ENCODE measurements around the gene TMEM18.
"Not testable (repeated sequence)": the region's sequence is repeated elsewhere in the genome, so short reads cannot be mapped to it uniquely, and the experiment has no call there.

The TMEM18 gene

DNA sequence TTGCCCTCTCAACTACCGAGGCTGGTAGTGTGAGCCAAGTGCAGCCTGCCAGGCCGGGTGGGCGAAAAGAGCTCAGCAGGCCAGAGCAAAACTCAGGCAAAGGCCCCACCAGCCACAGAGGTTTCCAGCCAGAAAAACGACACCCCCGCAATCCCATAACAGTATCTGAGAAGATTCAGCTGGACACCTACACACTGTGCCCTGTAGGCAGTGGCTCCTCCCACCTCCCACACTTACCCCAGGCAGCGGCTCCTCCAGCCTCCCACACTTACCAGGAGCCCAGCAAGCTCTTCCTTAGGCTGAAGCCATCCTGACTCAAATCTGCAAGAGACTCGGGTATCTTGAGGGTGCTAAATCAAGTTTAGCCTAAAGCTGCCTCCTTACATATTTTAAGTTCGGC is 15.6 kb upstream of the TMEM18 start:
- DNase-seq: no peak

DNA sequence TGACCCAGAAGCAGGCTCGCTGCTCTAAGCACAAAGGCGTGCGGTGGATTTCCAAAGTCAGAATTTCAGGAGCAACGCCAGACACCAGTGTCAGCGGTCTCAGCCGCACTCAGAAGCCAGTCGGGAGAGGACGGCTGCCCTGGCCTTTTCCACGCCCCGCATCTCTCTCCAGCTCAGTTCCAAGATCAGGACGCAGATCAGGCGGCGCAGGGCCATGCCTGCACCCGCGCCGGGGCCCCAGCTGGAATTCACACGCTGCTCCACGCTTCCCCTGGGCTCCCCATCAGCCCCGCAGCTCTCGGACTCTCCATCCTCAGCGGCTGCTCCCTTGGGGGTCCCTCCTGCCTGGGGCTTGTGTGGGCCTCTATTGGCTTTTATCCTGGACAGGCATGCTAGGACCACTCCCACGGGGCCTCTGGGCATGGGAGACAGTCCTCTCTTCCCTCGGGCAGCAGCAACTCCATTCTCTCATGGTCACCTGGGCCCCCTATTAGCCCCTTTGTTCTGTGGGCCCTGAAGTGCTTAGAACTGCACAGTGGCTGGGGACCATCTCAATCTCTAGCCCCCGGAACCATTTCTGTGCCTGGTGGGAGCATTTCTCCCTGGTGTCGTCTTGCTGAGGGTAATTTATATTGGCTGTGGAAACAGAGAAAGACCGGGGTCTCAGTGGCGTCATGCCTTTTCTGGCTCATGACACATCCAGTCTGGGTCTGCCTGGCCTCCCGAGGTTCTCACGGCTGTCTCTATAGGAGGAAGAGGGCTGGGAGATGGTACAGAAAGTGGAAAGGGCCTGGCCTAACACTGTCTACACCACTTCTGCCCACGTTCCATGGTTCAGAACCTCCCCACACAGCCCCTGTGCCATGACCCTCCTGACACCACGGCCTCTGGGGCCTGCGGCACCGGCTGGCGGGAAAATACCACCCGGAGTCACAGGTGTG is 14.9 kb upstream of the TMEM18 start:
- no peak for DNase-seq

DNA sequence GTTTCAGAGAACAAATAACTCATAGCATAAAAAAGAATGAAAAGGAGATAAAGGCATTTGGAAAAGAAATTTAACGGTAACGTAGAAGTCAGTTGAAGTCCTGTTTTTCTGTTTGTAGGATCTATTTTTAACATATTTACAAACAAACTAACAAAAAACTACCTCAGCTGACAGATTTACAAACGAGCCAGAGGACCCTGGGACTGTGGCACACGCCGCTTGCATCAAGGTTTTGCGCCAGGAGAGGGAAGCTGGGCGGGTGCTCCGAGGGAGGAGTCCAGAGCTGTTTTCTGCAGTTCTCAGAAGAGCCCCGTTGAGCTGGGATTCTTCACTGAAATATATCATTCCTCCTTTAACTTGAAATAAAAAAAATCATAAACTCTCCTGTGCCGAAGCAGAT is 13.6 kb upstream of the TMEM18 start:
- no peak for DNase-seq

DNA sequence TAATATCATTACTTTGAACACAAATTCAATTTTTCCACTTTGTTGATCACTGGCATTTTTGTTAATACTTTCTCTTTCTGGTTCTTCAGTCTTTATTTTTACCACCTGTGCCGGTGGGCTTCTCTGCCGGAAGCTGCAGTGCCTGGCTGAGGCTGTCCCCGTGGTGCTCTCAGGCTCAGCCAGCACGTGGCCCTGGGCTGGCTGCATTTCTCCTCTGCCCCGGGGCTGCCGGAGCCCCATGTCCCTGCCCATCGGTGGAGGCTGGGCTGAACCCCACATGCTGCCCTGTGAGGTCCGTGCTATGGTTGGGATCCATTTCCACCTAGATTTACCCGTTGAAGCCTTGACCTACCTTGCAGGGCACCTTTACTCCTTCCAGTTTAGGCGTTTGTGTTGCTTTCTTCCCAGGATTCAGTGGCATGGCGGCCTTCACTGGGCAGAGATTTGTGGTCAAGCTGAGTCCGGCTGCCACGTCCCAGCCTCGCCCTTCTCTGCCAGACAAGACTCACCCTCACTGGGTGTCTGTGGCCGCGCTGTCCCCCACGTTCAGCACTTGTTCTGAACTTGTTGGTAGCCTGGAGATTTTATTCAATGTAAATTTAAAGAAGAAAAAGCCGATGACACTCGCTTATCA is 12.8 kb upstream of the TMEM18 start:
- no peak for DNase-seq

DNA sequence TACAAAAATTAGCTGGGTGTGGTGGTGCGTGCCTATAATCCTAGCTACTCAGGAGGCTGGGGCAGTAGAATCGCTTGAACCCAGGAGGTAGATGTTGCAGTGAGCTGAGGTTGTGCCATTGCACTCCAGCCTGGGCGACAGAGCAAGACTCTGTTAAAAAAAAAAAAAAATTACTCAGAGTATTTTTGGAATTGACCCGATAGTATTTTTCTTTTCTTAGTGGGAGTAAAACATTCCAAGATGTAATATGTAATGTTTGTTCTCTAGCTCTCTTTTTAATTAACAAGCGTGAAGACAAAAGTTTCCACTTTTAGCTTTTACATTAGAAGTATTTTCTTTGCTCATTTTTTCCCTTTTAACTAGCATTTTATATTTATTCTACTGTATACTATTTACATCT is 12.0 kb upstream of the TMEM18 start:
- DNase-seq: no peak

DNA sequence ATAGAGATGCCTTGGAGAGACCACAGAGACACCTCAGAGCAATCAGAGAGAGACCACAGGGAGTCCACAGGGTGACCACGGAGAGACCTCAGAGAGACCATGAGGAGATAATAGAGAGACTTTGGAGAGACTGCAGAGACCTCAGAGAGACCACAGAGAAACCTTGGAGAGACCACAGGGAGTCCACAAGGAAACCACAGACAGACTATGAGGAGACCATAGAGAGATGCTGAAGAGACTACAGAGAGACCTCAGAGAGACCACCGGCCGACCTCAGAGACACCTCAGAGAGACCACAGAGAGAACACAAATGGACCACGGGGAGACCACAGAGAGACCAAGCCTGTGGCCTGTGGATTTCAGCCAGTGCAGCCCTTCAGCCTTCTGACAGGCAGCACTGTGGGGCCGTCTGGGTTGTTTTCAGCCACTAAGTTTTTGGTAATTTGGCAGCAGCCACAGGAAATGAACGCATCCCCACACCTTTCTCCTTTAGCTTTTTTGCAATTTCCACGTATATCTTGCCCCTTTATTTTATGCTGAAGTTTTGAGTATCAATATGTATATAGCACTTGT is 11.4 kb upstream of the TMEM18 start:
- DNase-seq: no peak

DNA sequence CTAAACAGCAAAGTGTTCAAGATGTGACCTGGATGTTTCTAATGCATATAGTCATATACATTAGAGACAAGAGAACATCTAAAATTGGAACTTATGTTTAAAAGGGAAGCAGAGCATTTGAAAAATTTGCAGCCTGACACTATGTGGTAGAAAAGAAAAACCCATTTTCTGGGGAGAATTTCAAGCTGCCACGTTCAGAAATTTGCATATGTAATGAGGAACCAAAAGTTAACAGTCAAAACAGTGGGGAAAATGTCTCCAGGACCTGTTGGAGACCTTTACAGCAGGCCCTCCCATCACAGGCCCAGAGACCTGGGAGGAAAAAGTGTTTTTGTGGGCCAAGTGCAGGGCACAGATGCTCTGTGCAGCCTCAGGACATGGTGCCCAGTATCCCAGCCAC is 8.2 kb upstream of the TMEM18 start:
- no peak for DNase-seq

DNA sequence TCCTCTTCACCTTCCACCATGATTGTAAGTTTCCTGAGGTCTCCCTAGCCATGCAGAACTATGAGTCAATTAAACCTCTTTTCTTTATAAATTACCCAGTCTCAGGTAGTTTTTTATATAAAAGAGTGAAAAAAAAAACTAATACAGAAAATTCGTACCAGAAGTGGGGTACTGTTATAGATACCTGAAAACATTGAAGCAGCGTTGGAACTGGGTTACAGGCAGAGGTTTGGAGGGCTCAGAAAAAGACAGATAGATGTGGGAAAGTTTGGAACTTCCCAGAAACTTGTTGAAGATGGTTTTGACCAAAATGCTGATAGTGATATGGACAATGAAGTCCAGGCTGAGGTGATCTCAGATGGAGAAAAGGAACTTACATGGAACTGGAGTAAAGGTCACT is 7.7 kb upstream of the TMEM18 start:
- not testable (repeated sequence) for DNase-seq

DNA sequence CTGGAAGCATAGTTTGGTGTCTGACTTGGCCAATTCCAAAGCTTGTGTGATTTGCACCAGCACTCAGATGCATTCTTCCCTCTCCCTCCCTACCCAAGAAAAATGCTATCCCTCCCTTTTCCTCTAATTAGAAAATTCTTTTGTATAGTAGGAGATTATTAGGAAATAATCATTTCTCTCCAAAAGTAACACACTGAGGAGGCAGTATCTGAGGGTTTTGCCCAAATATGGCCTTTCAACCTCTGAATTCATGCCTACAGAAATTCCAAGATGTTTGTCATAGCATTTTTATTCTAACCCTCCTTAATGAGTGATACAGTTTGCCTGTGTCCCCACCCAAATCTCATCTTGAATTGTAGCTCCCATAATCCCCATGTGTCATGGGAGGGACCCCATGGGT is 5.0 kb upstream of the TMEM18 start:
- no peak for DNase-seq

DNA sequence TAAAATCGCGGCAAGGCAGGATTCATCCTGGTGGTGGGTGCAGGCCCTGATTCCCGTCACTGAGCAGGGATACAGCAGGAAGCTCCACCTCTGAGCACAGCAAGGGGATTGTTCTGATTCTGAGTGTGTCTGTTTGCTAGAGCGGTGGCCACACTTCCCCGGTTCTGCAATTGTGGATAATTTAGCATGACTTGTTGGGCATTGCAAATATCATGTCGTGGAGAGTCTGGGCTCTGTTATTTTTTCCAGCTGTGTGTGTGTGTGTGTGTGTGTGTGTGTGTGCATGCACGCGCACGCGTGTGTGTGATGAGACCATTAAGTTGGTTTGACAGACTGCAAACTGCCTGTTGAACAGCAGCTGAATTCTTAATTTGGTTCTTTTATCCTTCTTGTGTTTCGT is 4.1 kb upstream of the TMEM18 start:
- no peak for DNase-seq

DNA sequence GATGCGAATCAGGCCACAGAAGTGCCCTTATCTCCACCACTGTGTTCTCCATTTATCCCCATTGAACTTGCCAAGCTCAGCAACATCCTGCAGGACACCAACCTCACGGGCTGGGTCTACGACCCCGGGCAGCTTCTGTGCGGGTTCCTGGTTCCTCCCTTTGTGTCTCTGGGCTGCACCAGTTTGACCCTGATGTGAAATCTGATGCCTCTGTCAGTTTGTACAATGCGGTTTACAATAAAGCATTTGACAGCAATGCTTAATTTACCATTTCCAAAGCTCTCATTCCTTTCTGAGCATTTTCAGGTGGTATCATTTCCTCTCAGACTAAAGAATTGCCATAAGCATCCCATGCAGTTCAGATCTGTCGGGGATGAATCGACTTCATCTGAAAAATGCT is 3.3 kb upstream of the TMEM18 start:
- no peak for DNase-seq

DNA sequence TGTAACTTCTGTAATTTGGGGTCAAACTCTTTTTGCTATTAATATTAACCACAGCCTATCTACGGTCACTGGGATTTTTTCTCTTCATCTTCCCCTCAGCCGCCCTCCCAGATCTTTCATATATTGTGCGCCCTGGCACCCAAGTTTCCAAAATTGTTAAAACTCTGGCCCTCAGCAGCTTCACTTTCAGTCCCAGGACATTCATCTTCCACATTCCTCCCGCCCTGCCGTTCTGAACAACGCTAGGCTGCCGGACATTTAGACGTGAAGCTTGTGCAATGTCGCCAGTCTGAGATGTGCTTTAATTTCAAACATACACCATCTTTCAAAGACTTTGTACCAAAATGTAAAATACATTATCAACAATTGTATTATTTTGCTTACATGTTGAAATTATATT is 1.8 kb upstream of the TMEM18 start:
- no peak for DNase-seq

DNA sequence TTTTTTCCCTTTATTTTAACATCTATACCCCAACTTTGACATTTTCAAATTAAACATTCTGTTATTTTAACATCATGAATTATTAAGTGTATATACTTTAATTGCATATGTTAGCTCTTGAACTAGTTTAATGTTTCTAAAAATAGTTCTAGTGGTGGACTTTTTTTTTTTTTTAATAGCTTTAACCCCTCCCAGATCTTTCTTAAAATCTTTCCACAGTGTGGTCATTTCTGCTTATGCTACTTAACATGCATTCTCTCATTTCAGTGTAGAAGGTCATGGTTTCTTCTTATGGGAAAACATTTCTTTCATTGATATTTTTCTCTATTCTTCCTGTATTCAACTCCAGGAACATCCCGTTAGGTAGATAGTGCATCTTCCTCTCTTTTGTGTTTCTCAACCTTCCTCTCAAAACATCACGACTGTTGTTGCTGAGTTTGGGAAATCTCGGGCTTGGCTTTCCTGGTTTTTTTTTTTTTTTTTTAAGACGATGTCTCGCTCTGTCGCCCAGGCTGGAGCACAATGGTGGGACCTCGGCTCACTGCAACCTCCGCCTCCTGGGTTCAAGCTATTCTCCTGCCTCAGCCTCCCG is 849 bp upstream of the TMEM18 start:
- no peak for DNase-seq

DNA sequence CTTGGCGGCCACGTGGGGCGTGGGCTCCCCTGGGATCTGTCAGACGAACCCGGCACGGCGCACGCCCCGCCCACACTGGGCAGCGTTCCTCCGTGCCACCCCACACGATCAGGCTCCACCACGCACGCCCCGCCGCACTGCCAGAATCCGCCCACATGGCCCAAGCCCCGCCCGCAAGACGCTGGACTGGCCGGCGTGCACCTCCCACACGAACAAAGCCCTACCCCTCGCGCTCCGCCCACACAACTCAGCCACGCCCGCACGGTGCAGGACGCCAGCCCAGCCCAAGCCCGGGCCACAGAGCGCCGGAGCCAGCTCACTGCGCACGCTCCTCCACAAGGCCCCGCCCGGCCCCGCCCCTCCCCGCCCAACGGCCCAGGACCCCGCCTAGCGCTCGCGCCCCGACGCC is 555 bp downstream of the TMEM18 start:
- no peak for DNase-seq

DNA sequence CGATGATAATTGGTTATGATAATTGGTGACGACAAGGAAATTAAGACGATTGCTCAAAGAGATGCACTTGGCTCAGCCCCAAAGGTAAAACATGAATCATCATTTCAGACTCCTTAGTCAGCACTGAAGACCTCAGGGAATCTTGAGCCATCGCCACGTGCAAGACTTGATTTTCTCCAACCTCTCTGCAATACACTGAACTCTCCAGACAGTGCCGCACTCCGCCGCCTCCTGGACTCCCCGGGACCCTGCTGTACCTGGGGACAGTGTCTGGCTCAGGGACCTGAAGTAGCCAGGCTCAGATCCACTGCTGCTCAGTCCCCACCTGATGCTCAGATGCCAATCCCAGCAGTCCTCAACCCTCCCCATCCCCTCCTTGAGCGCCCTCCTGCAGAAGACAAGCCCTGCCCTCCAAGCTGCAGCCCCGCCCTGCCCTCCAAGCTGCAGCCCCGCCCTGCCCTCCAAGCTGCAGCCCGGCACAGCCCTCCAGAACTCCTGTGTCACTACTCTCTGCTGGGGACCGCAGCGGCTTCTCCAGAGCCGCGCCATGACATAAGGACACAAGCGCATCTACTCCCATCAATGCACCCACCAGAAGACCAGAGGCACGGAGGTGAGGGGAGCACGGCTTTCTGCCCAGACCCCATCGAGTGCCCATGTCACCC is 1.1 kb downstream of the TMEM18 start:
- DNase-seq: no peak

DNA sequence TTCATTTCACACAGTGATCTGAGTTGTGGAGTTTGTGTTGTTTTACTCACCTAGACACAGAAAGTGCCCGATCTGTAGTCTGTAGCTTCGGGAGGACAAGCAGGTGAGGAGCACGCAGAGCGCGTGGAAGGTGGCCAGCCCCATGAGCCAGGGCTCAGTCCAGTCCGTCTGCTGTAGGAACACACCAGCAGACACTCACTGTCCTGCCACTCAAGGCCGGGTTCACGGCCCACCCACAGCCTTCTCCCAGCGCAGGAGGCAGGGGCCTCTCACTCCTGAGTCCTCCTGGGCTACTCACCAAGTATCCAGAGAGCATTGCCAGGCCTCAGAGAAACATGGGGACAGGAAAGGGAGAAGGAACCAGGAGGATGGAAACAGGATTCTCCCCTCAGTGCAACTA is 1.7 kb downstream of the TMEM18 start:
- no peak for DNase-seq

DNA sequence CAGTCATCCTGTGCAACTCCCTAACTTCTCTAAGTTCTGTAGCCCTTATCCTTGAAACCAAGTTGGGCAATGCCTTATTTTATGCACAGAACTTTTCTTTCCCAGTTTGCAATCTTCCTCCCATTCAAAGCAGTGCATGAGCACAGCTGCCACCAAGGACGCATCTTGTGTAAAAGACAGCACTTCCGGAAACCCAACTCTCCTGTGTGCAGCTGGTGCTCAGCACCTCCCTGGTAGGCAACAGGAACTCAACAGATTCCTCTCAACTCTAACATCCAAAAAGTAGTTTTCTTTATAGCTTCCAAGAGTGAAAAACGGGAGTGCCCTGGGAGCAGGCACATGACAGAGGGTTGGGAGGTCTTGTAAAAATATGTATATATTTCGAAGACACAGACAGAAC is 2.2 kb downstream of the TMEM18 start:
- no peak for DNase-seq

DNA sequence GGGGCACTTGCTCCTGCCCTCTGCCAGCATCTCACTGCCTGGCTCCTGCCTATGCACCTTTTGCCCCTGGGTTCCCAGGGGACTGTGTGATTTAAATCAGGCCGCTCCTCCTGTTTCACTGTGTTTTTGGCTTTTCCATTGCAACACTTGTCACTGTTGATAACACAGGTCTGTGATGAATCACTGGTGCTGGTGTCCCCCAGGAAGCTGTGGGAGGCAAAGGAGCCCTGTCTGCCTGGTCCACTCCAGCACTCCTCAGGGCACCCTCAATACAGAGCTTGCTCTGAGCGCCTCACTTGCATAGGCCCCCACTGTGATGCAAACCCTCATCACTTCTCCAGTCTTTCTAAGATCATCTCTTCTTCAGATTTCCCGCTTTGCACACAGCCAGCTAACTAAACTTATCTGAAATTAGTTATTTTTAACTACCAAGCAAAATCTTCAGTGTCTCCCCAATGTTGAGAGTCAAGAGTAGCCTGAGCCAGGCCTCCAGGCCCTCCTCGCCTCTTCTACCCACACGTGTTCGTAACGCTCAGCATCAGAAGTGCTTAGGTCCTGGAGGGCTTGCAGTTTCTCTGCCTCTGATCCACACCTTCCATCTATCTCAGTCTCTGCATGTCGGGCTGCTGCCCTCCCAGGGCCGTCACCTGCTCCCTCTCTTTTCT is 2.8 kb downstream of the TMEM18 start:
- DNase-seq: no peak

DNA sequence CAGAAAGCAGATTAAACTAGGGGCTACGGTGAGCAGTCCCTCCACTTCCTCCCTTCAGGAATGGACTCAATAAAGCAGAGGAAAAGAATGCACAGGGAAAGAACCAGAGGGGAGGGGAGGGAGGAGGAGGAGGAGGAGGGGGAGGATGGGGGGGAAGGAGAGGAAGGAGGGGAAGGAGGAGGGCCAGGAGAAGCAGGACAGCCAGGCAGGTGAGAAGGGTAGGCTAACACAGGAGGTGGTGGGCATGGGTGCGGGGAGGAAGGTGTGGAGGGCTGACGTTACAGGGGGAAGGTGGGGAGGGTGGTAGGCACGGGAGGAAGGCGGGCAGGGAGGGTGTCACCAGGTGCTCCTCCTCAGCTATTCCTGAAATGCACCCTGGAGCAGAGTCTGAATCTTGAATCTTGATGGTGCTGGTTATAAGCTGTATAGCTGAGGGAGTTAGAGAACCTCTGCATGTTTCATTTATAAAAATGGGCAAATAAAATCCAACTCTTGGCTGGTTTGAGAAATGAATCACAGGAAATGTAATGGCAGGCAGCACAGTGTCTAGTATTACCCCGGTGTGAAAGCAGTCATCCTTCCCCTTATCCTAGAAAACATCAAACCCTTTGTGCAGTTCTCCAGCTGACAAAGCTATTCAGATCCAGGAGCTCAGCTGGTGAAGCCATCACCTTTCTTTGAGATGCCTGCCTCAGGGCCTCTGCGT is 3.4 kb downstream of the TMEM18 start:
- DNase-seq: no peak

DNA sequence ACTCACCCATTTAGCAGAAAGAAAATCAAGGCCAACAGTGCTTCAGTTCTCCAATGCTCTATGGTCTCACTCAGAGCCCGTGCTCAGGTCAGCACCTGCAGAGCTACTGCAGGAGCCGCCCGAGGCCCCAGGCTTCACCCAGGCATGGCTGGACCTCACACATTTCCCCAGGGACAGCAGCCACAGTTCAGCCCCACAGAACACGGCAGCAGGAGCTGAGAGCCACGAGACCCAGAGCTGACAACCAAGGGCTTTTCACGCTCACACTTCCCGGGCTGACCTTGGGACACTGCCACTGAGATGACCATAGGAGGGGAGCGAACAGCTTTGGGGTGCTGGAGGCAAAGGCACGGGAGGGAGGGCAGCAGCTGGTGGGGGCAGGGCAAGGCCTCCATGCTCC is 4.2 kb downstream of the TMEM18 start:
- no peak for DNase-seq

DNA sequence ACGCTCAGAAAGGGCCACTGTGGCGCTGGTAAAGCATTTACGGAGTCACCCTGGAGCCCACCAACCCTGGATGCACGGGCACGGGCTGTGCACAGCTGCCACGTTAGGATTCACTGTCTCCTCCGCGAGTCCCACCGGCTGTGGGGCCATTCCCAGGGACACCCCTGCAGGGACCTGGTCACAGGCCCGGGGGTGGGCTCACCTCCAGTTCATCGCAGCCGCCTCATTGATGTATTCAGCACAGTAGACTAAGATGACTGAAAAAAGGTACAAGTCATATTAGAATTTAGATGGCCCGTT is 4.7 kb downstream of the TMEM18 start:
- no peak for DNase-seq
